Femur (tissue), 1 donor: ENCODE results near the gene MVB12B.

Experiments
- DNase-seq: peaks from one replicate; pipeline ENCODE4 v3.0.0-alpha.2; 2017

The MVB12B gene

DNA sequence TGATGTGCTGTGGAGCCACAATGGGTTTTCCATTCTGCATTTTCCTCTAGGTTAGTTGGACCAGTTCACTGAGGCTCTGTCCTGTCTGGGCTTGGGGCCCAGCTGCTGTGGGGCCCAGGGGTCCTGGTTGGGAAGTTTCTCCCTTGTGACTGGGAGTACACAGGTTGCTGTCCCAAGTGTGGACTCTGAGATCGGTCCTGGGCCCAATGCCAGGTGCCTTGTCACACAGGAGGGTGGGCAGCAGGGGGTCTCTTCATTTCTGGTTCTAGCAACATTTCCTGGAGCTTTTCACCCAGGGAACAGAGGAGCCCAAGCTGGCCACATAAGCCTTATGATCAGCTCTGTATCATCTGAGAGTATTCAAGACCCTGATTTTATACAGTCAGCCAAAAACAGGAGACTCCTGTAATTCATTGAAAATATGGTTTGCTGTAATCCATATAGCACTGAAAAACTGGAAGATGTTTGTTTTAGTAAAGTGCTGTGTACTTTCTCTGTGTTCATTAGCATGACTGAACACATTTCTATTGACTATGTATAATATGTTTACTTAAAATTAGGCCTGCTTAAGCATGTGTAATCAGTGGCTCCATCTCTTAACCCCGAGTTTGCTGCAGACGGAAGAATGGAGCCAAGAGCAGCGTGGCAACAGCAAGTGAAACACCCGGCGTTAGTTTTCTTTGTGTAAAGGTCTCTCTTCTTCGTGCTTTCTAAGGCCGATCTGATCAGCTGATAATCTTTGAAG, 62.5 kb downstream of the MVB12B start:
- DNase-seq, result no peak

GRCh38 chr9:126389992-126390391, 63.4 kb downstream of the MVB12B start:
- no peak for DNase-seq

GRCh38 chr9:126390923-126391322, 64.3 kb downstream of the MVB12B start:
- no peak for DNase-seq

GRCh38 chr9:126391713-126392661, 65.4 kb downstream of the MVB12B start:
- DNase-seq, result no peak

GRCh38 chr9:126392662-126393371, 66.2 kb downstream of the MVB12B start:
- DNase-seq, result no peak

DNA sequence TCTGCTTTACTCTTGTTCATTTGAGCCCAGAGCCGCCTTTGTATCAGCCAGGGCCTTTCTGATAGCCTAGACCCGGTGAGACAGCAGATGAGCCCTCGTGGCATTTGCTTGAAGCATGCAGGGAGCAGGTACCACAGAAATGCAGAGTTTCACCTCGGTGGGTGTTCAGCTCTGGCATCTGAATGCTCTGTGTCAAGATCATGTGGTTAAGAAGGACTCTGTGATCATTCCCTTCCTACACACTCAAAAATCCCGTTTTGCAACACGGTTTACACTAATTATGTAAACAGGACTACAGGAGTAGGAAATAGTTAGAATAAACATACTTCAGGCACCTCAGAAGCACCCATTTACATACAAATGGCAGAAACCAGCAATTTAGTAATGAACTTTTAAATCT, 67.2 kb downstream of the MVB12B start:
- DNase-seq, result no peak

DNA sequence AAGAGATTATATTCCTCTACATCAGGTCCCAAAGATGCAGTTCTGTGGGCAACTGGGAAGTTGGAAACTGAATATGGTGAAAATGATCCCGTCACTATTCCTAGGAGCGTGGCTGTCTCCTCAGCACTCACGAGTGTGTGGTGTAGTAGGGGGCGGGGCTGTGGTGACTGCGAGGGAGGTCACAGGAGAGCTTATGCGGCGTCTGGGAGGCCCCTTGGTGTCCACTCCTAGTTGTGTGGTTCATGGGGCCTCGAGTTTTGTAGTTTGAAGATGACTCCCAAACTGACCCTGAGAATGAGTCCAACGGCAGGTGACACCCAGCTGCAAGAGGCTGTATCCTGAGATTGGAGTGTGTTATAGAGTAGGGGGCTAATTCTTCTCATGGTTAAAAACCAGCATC, 68.2 kb downstream of the MVB12B start:
- DNase-seq, result no peak

GRCh38 chr9:126395439-126396212, 69.0 kb downstream of the MVB12B start:
- no peak for DNase-seq

- DNase-seq, result no peak
These were observed 70.4 kb downstream of the MVB12B start for GRCh38 chr9:126397056-126397455.

GRCh38 chr9:126398403-126399058, 71.9 kb downstream of the MVB12B start:
- DNase-seq, result peak; percentile 89

DNA sequence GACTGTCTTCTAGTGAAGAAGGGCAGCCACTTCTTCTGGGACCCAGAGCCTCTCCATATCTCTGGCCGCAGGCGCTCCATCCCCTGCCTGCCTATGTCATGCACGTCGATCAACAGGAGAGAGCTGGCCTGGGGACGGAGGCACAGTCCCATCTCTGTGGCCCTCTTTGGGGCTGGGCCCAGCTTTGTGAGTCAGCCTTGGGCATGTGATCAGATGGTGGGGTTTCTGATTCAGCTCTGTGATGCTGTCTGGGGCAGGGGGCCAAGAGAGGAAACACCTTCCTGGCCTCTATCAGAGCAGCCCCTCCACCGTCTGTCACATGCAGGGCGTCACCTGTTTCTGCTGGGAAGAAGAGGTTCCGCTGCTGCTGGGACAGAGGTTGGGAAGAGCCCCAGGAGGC, 72.6 kb downstream of the MVB12B start:
- no peak for DNase-seq

GRCh38 chr9:126399789-126400188, 73.2 kb downstream of the MVB12B start:
- DNase-seq, result no peak

DNA sequence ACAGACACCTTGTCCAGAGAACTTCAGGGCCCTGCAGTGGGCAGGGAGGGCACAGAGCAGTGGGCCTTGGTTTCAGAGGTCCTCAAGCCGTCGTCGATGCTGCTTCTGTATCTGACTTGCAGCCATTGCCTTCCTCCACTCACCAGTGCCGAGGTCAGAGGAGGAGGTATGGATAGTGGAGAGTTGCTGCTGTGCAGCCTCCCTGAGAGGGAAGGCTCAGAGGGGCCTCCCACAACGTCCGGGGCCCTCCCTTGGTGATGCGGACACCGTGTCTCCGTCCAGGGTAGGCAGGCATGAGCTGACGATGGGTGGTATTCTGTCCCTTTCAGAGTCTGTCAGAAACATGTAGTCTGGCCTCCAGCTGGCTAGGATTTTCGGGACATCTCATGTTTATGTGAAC, 73.9 kb downstream of the MVB12B start:
- no peak for DNase-seq

DNA sequence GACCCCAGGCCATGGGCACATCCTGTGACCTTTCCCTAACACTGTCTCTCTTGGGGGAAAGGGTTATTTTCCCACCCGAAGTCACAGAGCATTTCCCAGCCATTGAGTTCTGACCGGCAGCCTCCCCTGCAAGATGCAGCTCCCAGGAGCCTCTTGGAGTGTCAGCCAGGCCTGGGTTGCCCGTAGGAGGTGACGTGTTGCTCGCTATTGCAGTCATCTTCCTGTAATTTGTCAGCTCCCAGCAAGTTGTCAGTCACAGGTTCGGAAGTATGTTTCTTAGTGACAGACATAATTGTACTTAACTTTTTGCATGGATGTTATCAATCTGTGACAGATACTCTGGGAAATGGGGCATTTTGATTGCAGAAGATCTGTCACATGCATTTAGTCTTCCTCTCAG, 74.5 kb downstream of the MVB12B start:
- no peak for DNase-seq

DNA sequence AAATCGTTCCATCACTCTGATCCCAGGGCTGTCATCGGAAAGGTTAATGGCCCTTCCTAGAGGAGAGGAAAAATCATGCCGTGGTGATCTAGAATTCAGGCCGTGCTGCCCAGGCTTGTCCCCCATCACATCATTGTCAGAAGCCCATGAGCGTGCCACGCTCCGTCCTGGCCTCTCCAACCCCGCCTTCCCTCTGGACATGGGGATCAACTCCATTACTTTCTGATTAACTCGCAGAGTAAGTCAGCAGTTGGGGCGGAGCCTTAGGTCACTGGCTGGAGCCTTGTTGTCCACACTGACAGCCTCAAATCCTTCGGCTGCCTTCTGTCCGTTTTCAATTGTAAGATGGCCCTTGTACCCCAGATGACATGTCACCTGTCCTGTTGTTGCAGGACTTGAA, 75.0 kb downstream of the MVB12B start:
- DNase-seq, result no peak

DNA sequence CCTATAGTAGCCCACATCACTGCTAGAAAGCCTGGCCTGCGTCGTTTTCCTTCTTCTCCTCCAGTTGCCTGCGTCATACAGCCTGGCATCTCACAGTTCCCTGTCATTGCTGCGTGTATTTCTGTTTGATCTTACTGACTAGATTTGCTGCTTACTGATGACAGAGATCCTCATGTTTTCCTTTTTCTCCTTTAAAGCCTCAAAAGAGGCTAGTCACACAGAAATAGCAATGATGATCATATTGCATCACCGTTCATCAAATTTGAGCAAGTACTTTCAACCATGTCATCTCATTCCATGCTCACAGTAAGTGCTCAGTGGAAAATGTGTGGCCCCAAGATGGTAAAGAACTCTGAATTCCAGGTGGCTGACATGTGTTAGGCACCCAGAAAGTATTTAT, 76.8 kb downstream of the MVB12B start:
- no peak for DNase-seq

GRCh38 chr9:126404459-126404858, 77.8 kb downstream of the MVB12B start:
- no peak for DNase-seq

DNA sequence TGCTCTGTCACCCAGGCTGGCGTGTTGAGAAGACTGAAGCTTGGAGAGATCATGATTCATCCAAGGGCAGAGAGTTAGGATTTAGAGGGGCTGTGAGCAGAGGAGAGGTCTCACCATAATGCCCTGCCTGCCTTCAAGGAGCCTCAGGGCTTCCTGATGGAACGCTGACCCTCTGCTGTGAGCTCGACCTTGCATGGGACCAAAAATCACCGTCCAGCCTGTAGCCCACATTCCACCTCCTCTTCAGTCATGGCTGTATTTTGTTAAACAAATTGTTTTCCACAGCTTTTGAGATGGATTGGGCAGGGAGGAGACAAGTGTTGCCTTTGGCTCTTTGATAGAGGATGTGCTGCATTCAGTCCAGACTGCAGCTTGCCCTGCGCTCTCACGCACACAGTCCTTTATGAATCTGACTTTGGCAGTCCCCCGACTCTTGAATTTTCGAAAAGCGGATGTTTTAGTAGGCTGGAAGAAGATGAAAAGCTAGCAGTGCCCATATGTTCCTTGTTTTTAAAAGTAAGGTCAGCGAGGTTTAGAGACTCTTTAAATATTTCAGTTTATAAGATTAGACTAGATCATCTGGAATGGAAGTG, 79.5 kb downstream of the MVB12B start:
- no peak for DNase-seq

- DNase-seq, result no peak
These were observed 80.7 kb downstream of the MVB12B start for GRCh38 chr9:126407114-126407870.

GRCh38 chr9:126408004-126408403, 81.4 kb downstream of the MVB12B start:
- no peak for DNase-seq

DNA sequence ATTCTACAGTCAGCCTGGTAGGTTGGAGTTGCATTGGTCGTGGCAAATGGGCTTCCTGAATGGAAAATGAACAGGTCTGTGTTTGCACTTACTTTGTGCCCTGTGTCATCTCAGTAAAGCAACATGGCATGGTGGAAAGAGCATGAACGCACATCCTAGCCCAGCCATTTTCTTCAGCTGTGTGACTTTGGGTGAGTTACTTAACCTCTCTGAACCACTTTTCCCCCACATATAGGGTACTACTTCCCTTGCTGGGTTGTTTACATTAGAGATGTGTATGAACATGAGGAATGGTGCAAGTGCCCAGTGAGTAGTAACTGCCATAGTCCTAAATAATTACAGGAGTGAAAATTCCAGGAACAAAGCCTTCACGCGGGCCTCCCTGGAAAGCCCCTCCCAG, 83.6 kb downstream of the MVB12B start:
- no peak for DNase-seq
